ENCODE data around the gene BBS12.

GRCh38 chr4:122749704-122750454 is 17.4 kb downstream of the BBS12 start:
- no peak for TF ChIP-seq CTCF (IDR thresholded peaks at IDR 0.05)
- TF ChIP-seq POLR2AphosphoS5 (IDR thresholded peaks at IDR 0.05; ENCODE audit: low read depth, low read length): no peak
- no peak for TF ChIP-seq NFIC (IDR thresholded peaks at IDR 0.05; ENCODE audit: borderline replicate concordance)
- TF ChIP-seq GATA2 (CRISPR knock-in tag; IDR thresholded peaks at IDR 0.05): no peak
- TF ChIP-seq EZH2phosphoT487 (IDR thresholded peaks at IDR 0.05; ENCODE audit: borderline replicate concordance, low read depth): no peak
- TF ChIP-seq YY1 (IDR thresholded peaks at IDR 0.05; ENCODE audit: low read depth): no peak
- no peak for TF ChIP-seq MXI1 (IDR thresholded peaks at IDR 0.05; ENCODE audit: low read depth, low read length)
- no peak for TF ChIP-seq RFX5 (IDR thresholded peaks at IDR 0.05; ENCODE audit: low read length)
- TF ChIP-seq PBX3 (IDR thresholded peaks at IDR 0.05): no peak
- no peak for TF ChIP-seq TAF1 (IDR thresholded peaks at IDR 0.05; ENCODE audit: borderline replicate concordance, low read depth, low read length)
- no peak for TF ChIP-seq TEAD4 (IDR thresholded peaks at IDR 0.05; ENCODE audit: borderline replicate concordance, insufficient read depth)
- no peak for TF ChIP-seq USF1 (IDR thresholded peaks at IDR 0.05; ENCODE audit: borderline replicate concordance, low read depth)
